HCT116 (cell line): ENCODE measurements around the gene APP. TPM values are rescaled to one million over a fixed set of nuclear protein-coding genes. Genes with fewer than 3 reads are reported as not detected.

Source experiments
- ATAC-seq: fragments of 200-7000 bp; cut with Tn5 transposase; 2 replicates; pipeline ENCODE4 v1.9.1; 2020; ENCODE audit warnings: mild to moderate bottlenecking, moderate library complexity
- BruUV-seq: library from RNA; stranded (reverse); fragments of 400-500 nt; replicated peaks from 2 replicates; lab custom pipeline; 2021; lab: Mats Ljungman, UMichigan
- CTCF ChIA-PET: fragments of 300-600 bp; sonication (Branson Sonifier 250); formaldehyde crosslinking; loops from one replicate; lab custom pipeline; 2021; ENCODE audit warnings: antibody characterized with exemption; lab: Charles Lee
- POLR2A ChIA-PET: fragments of 300-600, 350-600 bp; sonication (Branson Sonifier 250); formaldehyde crosslinking; loops from one replicate; lab custom pipeline; 2021; ENCODE audit warnings: antibody characterized with exemption; lab: Charles Lee
- RAD21 ChIA-PET, 2 experiments: fragments of 300-600 bp; sonication (Branson Sonifier 250); formaldehyde crosslinking; loops; one replicate each; lab custom pipeline; 2023; ENCODE audit warnings: low total read pairs in 2 of 2; ENCODE audit not compliant: uncharacterized antibody in 2 of 2, unreplicated experiment in 2 of 2, low non-redundant PET in 1 of 2; lab: Charles Lee
- DNase-seq: peaks from one replicate; pipeline ENCODE4 v3.0.0-alpha.2; 2010; ENCODE audit warnings: low read depth, low spot score
- H2AFZ ChIP-seq: fragments of 200-600 bp; shearing (Covaris generic), sonication (generic); 2 replicates; pipeline ENCODE4 v1.6.1; 2017; ENCODE audit warnings: low read depth, mixed run types, mixed read lengths, antibody characterized with exemption, low read length; ENCODE audit not compliant: poor library complexity, severe bottlenecking
- H3K27ac ChIP-seq: 2 replicates; pipeline ENCODE4 v1.5.1; 2012; ENCODE audit warnings: low read depth, low read length
- H3K27me3 ChIP-seq: fragments of 200-600 bp; sonication (generic); 2 replicates; pipeline ENCODE4 v1.6.1; 2016; ENCODE audit warnings: mixed run types, low read length, mixed read lengths; ENCODE audit not compliant: insufficient read depth
- H3K36me3 ChIP-seq, 2 experiments: fragments of 200-500 bp in 1 of 2; fragments of 200-600 bp in 1 of 2; sonication (Bioruptor generic) in 1 of 2; sonication (generic) in 1 of 2; 2 replicates each; pipeline versions ENCODE4 v1.5.1 to v1.6.1; 2014 to 2016; ENCODE audit warnings: low read length in 2 of 2, inconsistent platforms in 1 of 2, mixed read lengths in 1 of 2, mixed run types in 1 of 2; ENCODE audit not compliant: insufficient read depth in 2 of 2, control insufficient read depth in 1 of 2
- H3K4me1 ChIP-seq, 2 experiments: fragments of 200-600 bp in 1 of 2; sonication (generic) in 1 of 2; 2 replicates each; pipeline versions ENCODE4 v1.5.1 to v1.6.1; 2012 to 2017; ENCODE audit warnings: low read length in 2 of 2, inconsistent platforms in 1 of 2, mild to moderate bottlenecking in 1 of 2, mixed read lengths in 1 of 2, mixed run types in 1 of 2, moderate library complexity in 1 of 2; ENCODE audit not compliant: insufficient read depth in 2 of 2, control insufficient read depth in 1 of 2
- H3K4me2 ChIP-seq: fragments of 200-600 bp; sonication (generic); 2 replicates; pipeline ENCODE4 v1.6.1; 2017; ENCODE audit warnings: mixed run types, low read length, mixed read lengths
- H3K4me3 ChIP-seq, 2 experiments: fragments of 200-600 bp in 1 of 2; sonication (generic) in 1 of 2; replicated peaks in 1 of 2; 2 replicates each; pipeline ENCODE4 v1.5.1; 2011 to 2016; ENCODE audit warnings: low read length in 2 of 2, control low read depth in 1 of 2, low read depth in 1 of 2, mild to moderate bottlenecking in 1 of 2, mixed read lengths in 1 of 2, mixed run types in 1 of 2
- H3K79me2 ChIP-seq: fragments of 200-600 bp; sonication (generic); 2 replicates; pipeline ENCODE4 v1.6.1; 2017; ENCODE audit warnings: mild to moderate bottlenecking, mixed run types, low read length, moderate library complexity, mixed read lengths; ENCODE audit not compliant: insufficient read depth
- H3K9ac ChIP-seq: fragments of 200-600 bp; sonication (generic); 2 replicates; pipeline ENCODE4 v1.6.1; 2016; ENCODE audit warnings: low read length, mixed read lengths
- H3K9me2 ChIP-seq: fragments of 200-600 bp; sonication (generic), shearing (Covaris generic); 2 replicates; pipeline ENCODE4 v1.6.1; 2017; ENCODE audit warnings: mixed run types, mild to moderate bottlenecking, moderate library complexity; ENCODE audit not compliant: insufficient read depth
- H3K9me3 ChIP-seq, 2 experiments: fragments of 200-500 bp in 1 of 2; fragments of 200-600 bp in 1 of 2; sonication (Bioruptor generic) in 1 of 2; sonication (generic) in 1 of 2; 2 replicates each; pipeline ENCODE4 v1.6.1; 2014 to 2017; ENCODE audit warnings: low read length in 2 of 2, mixed read lengths in 2 of 2, inconsistent platforms in 1 of 2, low read depth in 1 of 2, mild to moderate bottlenecking in 1 of 2, mixed run types in 1 of 2, moderate library complexity in 1 of 2; ENCODE audit not compliant: control insufficient read depth in 1 of 2, insufficient read depth in 1 of 2
- H4K20me1 ChIP-seq: fragments of 200-600 bp; sonication (generic), shearing (Covaris generic); 2 replicates; pipeline ENCODE4 v1.6.1; 2017; ENCODE audit warnings: mixed run types, mild to moderate bottlenecking, moderate library complexity; ENCODE audit not compliant: insufficient read depth
- POLR2A ChIP-seq: IDR thresholded peaks from 2 replicates; pipeline ENCODE4 v1.7.0; 2011; ENCODE audit warnings: borderline replicate concordance; ENCODE audit not compliant: insufficient read depth, insufficient read length; ENCODE audit errors: extremely low read depth
- RAD21 ChIP-seq: IDR thresholded peaks from 2 replicates; pipeline ENCODE4 v1.6.1; 2012; ENCODE audit warnings: low read depth, mild to moderate bottlenecking
- REST ChIP-seq: IDR thresholded peaks from 2 replicates; pipeline ENCODE4 v1.6.1; 2012; ENCODE audit warnings: low read depth
- SIN3A ChIP-seq: IDR thresholded peaks from 2 replicates; pipeline ENCODE4 v1.6.1; 2012; ENCODE audit warnings: low read depth
- ZFX ChIP-seq: fragments of 450-650 bp; IDR thresholded peaks from 2 replicates; pipeline ENCODE4 v1.6.1; 2017
- intact Hi-C: fragments of 100-400 bp; cut with micrococcal nuclease; formaldehyde crosslinking; loops from 2 replicates; pipeline ENCODE4 v1.10.0; 2022
- total RNA-seq: library from RNA; stranded (reverse); gene quantifications from one replicate; pipeline ENCODE4 v1.2.1, GENCODE V29; 2021; ENCODE audit not compliant: unreplicated experiment
- TF ChIP-seq, protein P1 (sequence below), 3 experiments: fragments of 200-600 bp in 1 of 3; sonication (generic) in 1 of 3; IDR thresholded peaks in 2 of 3; conservative IDR thresholded peaks in 1 of 3; 2 replicates each; pipeline ENCODE4 v1.5.1; 2012 to 2017; ENCODE audit warnings: low read depth in 2 of 3, low read length in 2 of 3, antibody characterized with exemption in 1 of 3, borderline replicate concordance in 1 of 3, control low read depth in 1 of 3, mild to moderate bottlenecking in 1 of 3, mixed read lengths in 1 of 3, mixed run types in 1 of 3, moderate library complexity in 1 of 3; ENCODE audit not compliant: insufficient read depth in 1 of 3
- TF ChIP-seq, protein P2 (sequence below): IDR thresholded peaks from 2 replicates; pipeline ENCODE4 v1.6.1; 2012

The APP gene
- total RNA-seq, 1 experiment from 2014 or later, result 267 TPM

- POLR2A ChIA-PET, result interaction anchor here (1.1 to 1.2 kb wide), 2 partner anchors 9 kb away, joined by 3 read pairs; no protein-coding TSS in a partner anchor
- no peaks in the 10 kb centered on the region for H3K36me3 ChIP-seq
- CTCF ChIA-PET, result no interaction called here
- no peaks in the 10 kb centered on the region for H3K9me2 ChIP-seq
- no peak for TF ChIP-seq POLR2A
- TF ChIP-seq, protein P1, sequence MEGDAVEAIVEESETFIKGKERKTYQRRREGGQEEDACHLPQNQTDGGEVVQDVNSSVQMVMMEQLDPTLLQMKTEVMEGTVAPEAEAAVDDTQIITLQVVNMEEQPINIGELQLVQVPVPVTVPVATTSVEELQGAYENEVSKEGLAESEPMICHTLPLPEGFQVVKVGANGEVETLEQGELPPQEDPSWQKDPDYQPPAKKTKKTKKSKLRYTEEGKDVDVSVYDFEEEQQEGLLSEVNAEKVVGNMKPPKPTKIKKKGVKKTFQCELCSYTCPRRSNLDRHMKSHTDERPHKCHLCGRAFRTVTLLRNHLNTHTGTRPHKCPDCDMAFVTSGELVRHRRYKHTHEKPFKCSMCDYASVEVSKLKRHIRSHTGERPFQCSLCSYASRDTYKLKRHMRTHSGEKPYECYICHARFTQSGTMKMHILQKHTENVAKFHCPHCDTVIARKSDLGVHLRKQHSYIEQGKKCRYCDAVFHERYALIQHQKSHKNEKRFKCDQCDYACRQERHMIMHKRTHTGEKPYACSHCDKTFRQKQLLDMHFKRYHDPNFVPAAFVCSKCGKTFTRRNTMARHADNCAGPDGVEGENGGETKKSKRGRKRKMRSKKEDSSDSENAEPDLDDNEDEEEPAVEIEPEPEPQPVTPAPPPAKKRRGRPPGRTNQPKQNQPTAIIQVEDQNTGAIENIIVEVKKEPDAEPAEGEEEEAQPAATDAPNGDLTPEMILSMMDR (IDR thresholded peaks at IDR 0.05 in 2 of 3, conservative IDR thresholded peaks at IDR 0.05 in 1 of 3; ENCODE audit: borderline replicate concordance in 1 of 3, insufficient read depth in 1 of 3, low read depth in 2 of 3, low read length in 2 of 3), result no peak
- no peak for TF ChIP-seq REST
- TF ChIP-seq, protein P2, sequence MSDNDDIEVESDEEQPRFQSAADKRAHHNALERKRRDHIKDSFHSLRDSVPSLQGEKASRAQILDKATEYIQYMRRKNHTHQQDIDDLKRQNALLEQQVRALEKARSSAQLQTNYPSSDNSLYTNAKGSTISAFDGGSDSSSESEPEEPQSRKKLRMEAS, result no peak
- TF ChIP-seq RAD21, result no peak
- TF ChIP-seq ZFX, result no peak
- no peak for TF ChIP-seq SIN3A
- H3K4me3 ChIP-seq, result no peak overlapping the region
- no peak overlapping the region for H3K27ac ChIP-seq
- no peak overlapping the region for H3K9ac ChIP-seq
- no TSS peak for BruUV-seq
- H3K79me2 ChIP-seq, result peaks cover 29% of the 10 kb centered on the region; the same call in 1 of the 2 replicates
- RAD21 ChIA-PET, result no interaction called here
- no peak overlapping the region for H2AFZ ChIP-seq
- H4K20me1 ChIP-seq, result peaks cover 4% of the 10 kb centered on the region; the same call in 1 of the 2 replicates
- peaks cover 4 to 13% of the 10 kb centered on the region in 2 experiments; a peak in 3 of 4 replicates for H3K4me1 ChIP-seq
- no peaks in the 10 kb centered on the region for H3K27me3 ChIP-seq
- intact Hi-C loops, result no loop called here
- DNase-seq (no peak), ATAC-seq (no peak)
- H3K9me3 ChIP-seq, result no peaks in the 10 kb centered on the region
- no peak overlapping the region for H3K4me2 ChIP-seq
Observed at GRCh38 chr21:26007951-26008498, 162.5 kb downstream of the APP start.
